GM19395 (cell line): ENCODE results near the gene UGGT2.
A peak's percentile ranks its signal among the peaks of the same experiment; 100 is the strongest.
"Not testable (repeated sequence)": the region's sequence is repeated elsewhere in the genome, so short reads cannot be mapped to it uniquely, and the experiment has no call there.

Source experiments
- ATAC-seq: cut with Tn5 transposase; IDR thresholded peaks from one replicate; pipeline ENCODE4 v1.9.1; 2021; ENCODE audit warnings: mild to moderate bottlenecking, moderate library complexity; ENCODE audit not compliant: unreplicated experiment

Gene UGGT2

GRCh38 chr13:95972651-95973050 lies 80.5 kb downstream of the UGGT2 start:
- ATAC-seq, result not testable (repeated sequence)

GRCh38 chr13:95970878-95971277 lies 82.3 kb downstream of the UGGT2 start:
- no peak for ATAC-seq

- no peak for ATAC-seq
Observed at GRCh38 chr13:95968906-95969305, 84.3 kb downstream of the UGGT2 start.

- no peak for ATAC-seq
Observed at GRCh38 chr13:95957331-95957730, 95.9 kb downstream of the UGGT2 start.

- ATAC-seq, result no peak
Observed at GRCh38 chr13:95956589-95957148, 96.5 kb downstream of the UGGT2 start.

- no peak for ATAC-seq
Observed at GRCh38 chr13:95955719-95956118, 97.5 kb downstream of the UGGT2 start.

GRCh38 chr13:95955255-95955654 lies 97.9 kb downstream of the UGGT2 start:
- ATAC-seq, result peak; percentile 92

GRCh38 chr13:95954266-95954665 lies 98.9 kb downstream of the UGGT2 start:
- ATAC-seq, result no peak

- no peak for ATAC-seq
Observed at GRCh38 chr13:95950103-95950502, 103.1 kb downstream of the UGGT2 start.

GRCh38 chr13:95948656-95949055 lies 104.5 kb downstream of the UGGT2 start:
- no peak for ATAC-seq

- ATAC-seq, result no peak
Observed at GRCh38 chr13:95937714-95938320, 115.4 kb downstream of the UGGT2 start.

GRCh38 chr13:95931300-95932025 lies 121.7 kb downstream of the UGGT2 start:
- ATAC-seq, result no peak

GRCh38 chr13:95929430-95929829 lies 123.8 kb downstream of the UGGT2 start:
- no peak for ATAC-seq

- not testable (repeated sequence) for ATAC-seq
Observed at GRCh38 chr13:95928367-95928906, 124.8 kb downstream of the UGGT2 start.

- no peak for ATAC-seq
Observed at GRCh38 chr13:95926231-95926630, 127.0 kb downstream of the UGGT2 start.

- no peak for ATAC-seq
Observed at GRCh38 chr13:95924389-95924994, 128.7 kb downstream of the UGGT2 start.

GRCh38 chr13:95921485-95921884 lies 131.7 kb downstream of the UGGT2 start:
- ATAC-seq, result peak; percentile 68

- ATAC-seq, result no peak
Observed at GRCh38 chr13:95920485-95920884, 132.7 kb downstream of the UGGT2 start.

- ATAC-seq, result no peak
Observed at GRCh38 chr13:95918860-95919259, 134.3 kb downstream of the UGGT2 start.

- ATAC-seq, result no peak
Observed at GRCh38 chr13:95914991-95915501, 138.2 kb downstream of the UGGT2 start.

GRCh38 chr13:95906999-95907398 lies 146.2 kb downstream of the UGGT2 start:
- ATAC-seq, result no peak
